ENCODE measurements around the gene C1orf141. TPM values are rescaled to one million over a fixed set of nuclear protein-coding genes. Genes with fewer than 3 reads are reported as not detected.

The C1orf141 gene
- total and polyA plus RNA-seq, 9 of the 15 experiments (the other 6 are each of a cell fraction or from before 2014, with no cell fraction given): not detected

- Histone ChIP-seq H3K4me3 (no peak overlapping the region), H3K4me2 (ENCODE audit: insufficient read depth, low read length) (no peak overlapping the region), H3K27ac (ENCODE audit: extremely low read depth, low read depth, low read length) (no peak overlapping the region), H3K9me3 (replicated peaks; ENCODE audit: control insufficient read depth, insufficient read depth, low read depth, low read length) (no peaks in the 10 kb centered on the region), H3K27me3 (ENCODE audit: control insufficient read depth in 2 of 2, insufficient read depth in 2 of 2, low read length in 2 of 2) (no peaks in the 10 kb centered on the region), H3K4me1 (replicated peaks in 1 of 2; ENCODE audit: control insufficient read depth in 2 of 2, insufficient read depth in 2 of 2, low read length in 2 of 2) (peaks cover 0 to 12% of the 10 kb centered on the region in 2 experiments; a peak in 2 of 5 replicates), H3K36me3 (ENCODE audit: control insufficient read depth, insufficient read depth, low read length) (no peaks in the 10 kb centered on the region), H3K9ac (ENCODE audit: insufficient read depth in 1 of 2, low read depth in 2 of 2, low read length in 2 of 2) (no peak overlapping the region), H3K79me2 (ENCODE audit: control insufficient read depth, insufficient read depth, low read length) (no peaks in the 10 kb centered on the region), H2AFZ (ENCODE audit: low read depth, low read length) (peak overlapping the region; percentile 42), H3K9me1 (ENCODE audit: control insufficient read depth, insufficient read depth, low read length) (no peaks in the 10 kb centered on the region), H4K20me1 (replicated peaks; ENCODE audit: control insufficient read depth, insufficient read depth, low read length) (no peaks in the 10 kb centered on the region)
- in situ Hi-C loops (cut with MboI): no loop called here
- intact Hi-C loops (cut with micrococcal nuclease): no loop called here
- POLR2A ChIA-PET: no interaction called here
- no peak for FAIRE-seq
- no TSS peak for BruUV-seq (replicated peaks)
- CTCF ChIA-PET (ENCODE audit: low intra/inter-chr PET ratio): no interaction called here
- DNase-seq (ENCODE audit: extremely low read depth in 1 of 4, low spot score in 3 of 4): no peak
- no peak for ATAC-seq
- no peak for TF ChIP-seq ZFP30 (CRISPR knock-in tag; IDR thresholded peaks at IDR 0.05; ENCODE audit: borderline replicate concordance)
- no peak for TF ChIP-seq ZBED1 (IDR thresholded peaks at IDR 0.05)
- TF ChIP-seq ZFPM2 (CRISPR knock-in tag; IDR thresholded peaks at IDR 0.05): no peak
- no peak for TF ChIP-seq ZNF431 (CRISPR knock-in tag; IDR thresholded peaks at IDR 0.05)
- TF ChIP-seq IRF1 (CRISPR knock-in tag; IDR thresholded peaks at IDR 0.05; ENCODE audit: borderline replicate concordance): no peak
- TF ChIP-seq KDM1A (IDR thresholded peaks at IDR 0.05): no peak
- TF ChIP-seq SRSF3 (IDR thresholded peaks at IDR 0.05; ENCODE audit: insufficient read depth, low read length): no peak
- TF ChIP-seq LARP7 (IDR thresholded peaks at IDR 0.05): no peak
- TF ChIP-seq ZNF764 (CRISPR knock-in tag; IDR thresholded peaks at IDR 0.05; ENCODE audit: low read depth): no peak
- TF ChIP-seq THRB (CRISPR knock-in tag; conservative IDR thresholded peaks at IDR 0.05): no peak
- no peak for TF ChIP-seq BRF2 (IDR thresholded peaks at IDR 0.05; ENCODE audit: borderline replicate concordance, insufficient read depth, insufficient read length)
- no peak for TF ChIP-seq PCBP2 (IDR thresholded peaks at IDR 0.05; ENCODE audit: low read depth, low read length, poor library complexity, severe bottlenecking)
- no peak for TF ChIP-seq SAFB2 (IDR thresholded peaks at IDR 0.05; ENCODE audit: borderline replicate concordance, low read depth, low read length, severe bottlenecking)
- TF ChIP-seq IRF9 (tag; IDR thresholded peaks at IDR 0.05): no peak
- no peak for TF ChIP-seq MTF1 (CRISPR knock-in tag; IDR thresholded peaks at IDR 0.05; ENCODE audit: borderline replicate concordance)
- no peak for TF ChIP-seq THAP12 (CRISPR knock-in tag; IDR thresholded peaks at IDR 0.05)
- TF ChIP-seq HES1 (IDR thresholded peaks at IDR 0.05; ENCODE audit: low read depth): no peak
Measured at GRCh38 chr1:67097305-67097704, 37.5 kb downstream of the C1orf141 start.
